SK-N-MC (cell line): ENCODE measurements around the gene NAB2.

Experiments used
- DNase-seq: peaks from one replicate; pipeline ENCODE4 v3.0.0-alpha.2; 2011; ENCODE audit warnings: low read depth, low spot score
- H3K27ac ChIP-seq: fragments of 200-600 bp; sonication (generic); 2 replicates; pipeline ENCODE4 v1.5.1; 2016; ENCODE audit warnings: mixed run types
- H3K36me3 ChIP-seq: fragments of 200-600 bp; sonication (generic); 2 replicates; pipeline ENCODE4 v1.6.1; 2017; ENCODE audit warnings: antibody characterized with exemption, low read length, mixed read lengths; ENCODE audit not compliant: insufficient read depth
- H3K4me3 ChIP-seq: fragments of 200-600 bp; sonication (generic); 2 replicates; pipeline ENCODE4 v1.5.1; 2016
- H3K9ac ChIP-seq: fragments of 200-600 bp; sonication (generic); 2 replicates; pipeline ENCODE4 v1.8.0; 2017; ENCODE audit warnings: mixed run types, mixed read lengths; ENCODE audit not compliant: insufficient read length
- H3K9me3 ChIP-seq: fragments of 200-600 bp; sonication (generic); 2 replicates; pipeline ENCODE4 v1.6.1; 2017; ENCODE audit warnings: low read depth, mild to moderate bottlenecking, antibody characterized with exemption, low read length, moderate library complexity, mixed read lengths
- EZH2 ChIP-seq: fragments of 200-600 bp; sonication (generic); IDR thresholded peaks from one replicate; pipeline ENCODE4 v1.6.1; 2017; ENCODE audit warnings: antibody characterized with exemption
- FOXP2 ChIP-seq: optimal IDR thresholded peaks from 2 replicates; pipeline ENCODE3; 2011; ENCODE audit warnings: mild to moderate bottlenecking, moderate library complexity; ENCODE audit not compliant: insufficient read depth; ENCODE audit errors: extremely low read length, control extremely low read depth
- POLR2AphosphoS5 ChIP-seq: IDR thresholded peaks from 2 replicates; pipeline ENCODE4 v1.6.1; 2012; ENCODE audit warnings: mild to moderate bottlenecking, low read depth, low read length, borderline replicate concordance

The NAB2 gene

GRCh38 chr12:57138526-57139272, 49.8 kb downstream of the NAB2 start:
- Histone ChIP-seq H3K9me3 (no peaks in the 10 kb centered on the region), H3K4me3 (no peak overlapping the region), H3K36me3 (peaks cover 32% of the 10 kb centered on the region; the same call in 1 of the 2 replicates), H3K9ac (no peak overlapping the region), H3K27ac (no peak overlapping the region)
- TF ChIP-seq EZH2 (no peak), FOXP2 (no peak), POLR2AphosphoS5 (no peak)
- no peak for DNase-seq

- H3K4me3 ChIP-seq, result no peak overlapping the region
- DNase-seq, result no peak
- H3K36me3 ChIP-seq, result peaks cover 36% of the 10 kb centered on the region; the same call in 1 of the 2 replicates
- no peak overlapping the region for H3K9ac ChIP-seq
- TF ChIP-seq FOXP2, result no peak
- TF ChIP-seq POLR2AphosphoS5, result no peak
- H3K9me3 ChIP-seq, result no peaks in the 10 kb centered on the region
- H3K27ac ChIP-seq, result no peak overlapping the region
Measured at GRCh38 chr12:57139796-57140649, 51.1 kb downstream of the NAB2 start.

- Histone ChIP-seq H3K9me3 (no peaks in the 10 kb centered on the region), H3K9ac (no peak overlapping the region), H3K4me3 (no peak overlapping the region), H3K36me3 (peaks cover 48% of the 10 kb centered on the region; the same call in 1 of the 2 replicates), H3K27ac (no peak overlapping the region)
- TF ChIP-seq FOXP2 (no peak), POLR2AphosphoS5 (no peak), EZH2 (no peak)
- DNase-seq, result no peak
Measured at GRCh38 chr12:57141249-57141648, 52.3 kb downstream of the NAB2 start.

GRCh38 chr12:57142121-57142520, 53.2 kb downstream of the NAB2 start:
- H3K27ac ChIP-seq, result no peak overlapping the region
- no peak for TF ChIP-seq FOXP2
- no peak for TF ChIP-seq EZH2
- TF ChIP-seq POLR2AphosphoS5, result no peak
- no peak overlapping the region for H3K4me3 ChIP-seq
- no peaks in the 10 kb centered on the region for H3K9me3 ChIP-seq
- no peak for DNase-seq
- H3K36me3 ChIP-seq, result peaks cover 49% of the 10 kb centered on the region; the same call in 1 of the 2 replicates
- no peak overlapping the region for H3K9ac ChIP-seq

- no peak overlapping the region for H3K4me3 ChIP-seq
- no peak for TF ChIP-seq POLR2AphosphoS5
- no peak for TF ChIP-seq EZH2
- no peak for TF ChIP-seq FOXP2
- H3K36me3 ChIP-seq, result peaks cover 49% of the 10 kb centered on the region; the same call in 1 of the 2 replicates
- no peak for DNase-seq
- no peaks in the 10 kb centered on the region for H3K9me3 ChIP-seq
- no peak overlapping the region for H3K27ac ChIP-seq
- H3K9ac ChIP-seq, result no peak overlapping the region
Measured at GRCh38 chr12:57142727-57143126, 53.8 kb downstream of the NAB2 start.

- Histone ChIP-seq H3K36me3 (peaks cover 49% of the 10 kb centered on the region; the same call in 1 of the 2 replicates), H3K27ac (no peak overlapping the region), H3K9me3 (no peaks in the 10 kb centered on the region), H3K9ac (no peak overlapping the region), H3K4me3 (no peak overlapping the region)
- DNase-seq, result no peak
- TF ChIP-seq FOXP2 (no peak), POLR2AphosphoS5 (no peak), EZH2 (no peak)
Measured at GRCh38 chr12:57143454-57143853, 54.5 kb downstream of the NAB2 start.
